ENCODE data around the gene KLHL40. TPM values are rescaled to one million over a fixed set of nuclear protein-coding genes. Genes with fewer than 3 reads are reported as not detected.

The KLHL40 gene
- polyA plus RNA-seq, 1 donor from 2014 or later: not detected

- Histone ChIP-seq H3K27ac (ENCODE audit: low read length) (no peak overlapping the region), H3F3A (ENCODE audit: insufficient read depth, low read length, poor library complexity, severe bottlenecking) (no peaks in the 10 kb centered on the region), H3K4me2 (ENCODE audit: low read length) (no peak overlapping the region), H3K79me2 (replicated peaks; ENCODE audit: insufficient read depth, low read length) (no peaks in the 10 kb centered on the region), H3K9me3 (ENCODE audit: low read length) (no peaks in the 10 kb centered on the region), H3K9me2 (ENCODE audit: insufficient read depth, low read length) (no peaks in the 10 kb centered on the region), H3K4me3 (ENCODE audit: low read length) (no peak overlapping the region), H3K27me3 (ENCODE audit: insufficient read depth, low read depth, low read length) (no peaks in the 10 kb centered on the region), H4K20me1 (ENCODE audit: insufficient read depth) (no peaks in the 10 kb centered on the region), H3K9ac (ENCODE audit: low read length) (no peak overlapping the region), H2AFZ (ENCODE audit: low read depth, low read length) (no peak overlapping the region), H3K36me3 (ENCODE audit: insufficient read depth, low read length) (no peaks in the 10 kb centered on the region)
- TF ChIP-seq EP300 (conservative IDR thresholded peaks at IDR 0.05; ENCODE audit: poor library complexity, severe bottlenecking): no peak
- TF ChIP-seq POLR2AphosphoS5 (IDR thresholded peaks at IDR 0.05): no peak
- no peak for TF ChIP-seq CTCF (IDR thresholded peaks at IDR 0.05; ENCODE audit: poor library complexity, severe bottlenecking)
- TF ChIP-seq SMC3 (conservative IDR thresholded peaks at IDR 0.05; ENCODE audit: poor library complexity): no peak
- no peak for TF ChIP-seq RAD21 (conservative IDR thresholded peaks at IDR 0.05)
- TF ChIP-seq EZH2 (IDR thresholded peaks at IDR 0.05; ENCODE audit: borderline replicate concordance, insufficient read depth, low read length, poor library complexity, severe bottlenecking): no peak
- no peak for TF ChIP-seq MXI1 (conservative IDR thresholded peaks at IDR 0.05; ENCODE audit: poor library complexity, severe bottlenecking)
- TF ChIP-seq TAF1 (IDR thresholded peaks at IDR 0.05; ENCODE audit: low read depth): no peak
- TF ChIP-seq REST (IDR thresholded peaks at IDR 0.05; ENCODE audit: borderline replicate concordance): no peak
Measured at GRCh38 chr3:42658091-42658770, 27.1 kb upstream of the KLHL40 start.

- Histone ChIP-seq H3K4me2 (ENCODE audit: low read length) (no peak overlapping the region), H3K27ac (ENCODE audit: low read length) (no peak overlapping the region), H3K79me2 (replicated peaks; ENCODE audit: insufficient read depth, low read length) (no peaks in the 10 kb centered on the region), H3K4me3 (ENCODE audit: low read length) (no peak overlapping the region), H3K9me2 (ENCODE audit: insufficient read depth, low read length) (no peaks in the 10 kb centered on the region), H3K27me3 (ENCODE audit: insufficient read depth, low read depth, low read length) (no peaks in the 10 kb centered on the region), H3F3A (ENCODE audit: insufficient read depth, low read length, poor library complexity, severe bottlenecking) (no peaks in the 10 kb centered on the region), H3K9ac (ENCODE audit: low read length) (no peak overlapping the region), H3K36me3 (ENCODE audit: insufficient read depth, low read length) (no peaks in the 10 kb centered on the region), H4K20me1 (ENCODE audit: insufficient read depth) (no peaks in the 10 kb centered on the region), H2AFZ (ENCODE audit: low read depth, low read length) (no peak overlapping the region), H3K9me3 (ENCODE audit: low read length) (no peaks in the 10 kb centered on the region)
- TF ChIP-seq POLR2AphosphoS5 (IDR thresholded peaks at IDR 0.05): no peak
- TF ChIP-seq CTCF (IDR thresholded peaks at IDR 0.05; ENCODE audit: poor library complexity, severe bottlenecking): no peak
- no peak for TF ChIP-seq REST (IDR thresholded peaks at IDR 0.05; ENCODE audit: borderline replicate concordance)
- no peak for TF ChIP-seq TAF1 (IDR thresholded peaks at IDR 0.05; ENCODE audit: low read depth)
- TF ChIP-seq SMC3 (conservative IDR thresholded peaks at IDR 0.05; ENCODE audit: poor library complexity): no peak
- TF ChIP-seq EP300 (conservative IDR thresholded peaks at IDR 0.05; ENCODE audit: poor library complexity, severe bottlenecking): no peak
- TF ChIP-seq RAD21 (conservative IDR thresholded peaks at IDR 0.05): no peak
- no peak for TF ChIP-seq MXI1 (conservative IDR thresholded peaks at IDR 0.05; ENCODE audit: poor library complexity, severe bottlenecking)
- TF ChIP-seq EZH2 (IDR thresholded peaks at IDR 0.05; ENCODE audit: borderline replicate concordance, insufficient read depth, low read length, poor library complexity, severe bottlenecking): no peak
Measured at GRCh38 chr3:42658771-42659390, 26.5 kb upstream of the KLHL40 start.
